GM12878 (cell line): ENCODE results near the gene ZNF790. TPM values are rescaled to one million over a fixed set of nuclear protein-coding genes. Genes with fewer than 3 reads are reported as not detected.

Source experiments
- ATAC-seq: fragments of 200-7000 bp; cut with Tn5 transposase; 3 replicates; pipeline ENCODE4 v1.9.1; 2020; ENCODE audit warnings: mild to moderate bottlenecking, moderate library complexity
- BruUV-seq: library from RNA; stranded (reverse); fragments of 400-500 nt; replicated peaks from 2 replicates; lab custom pipeline; 2021; lab: Mats Ljungman, UMichigan
- CTCF ChIA-PET: fragments of 300-600 bp; sonication (Branson Sonifier 250); formaldehyde crosslinking; extraction: SDS; loops from one replicate; lab custom pipeline; 2021; ENCODE audit warnings: inconsistent platforms; lab: Yijun Ruan, JAX
- POLR2A ChIA-PET: fragments of 350-600 bp; formaldehyde crosslinking; extraction: SDS; loops from one replicate; lab custom pipeline; 2021; ENCODE audit warnings: inconsistent platforms; lab: Charles Lee
- RAD21 ChIA-PET: fragments of 300-600 bp; sonication (Branson Sonifier 250); formaldehyde crosslinking; loops from one replicate; lab custom pipeline; 2023; ENCODE audit warnings: antibody characterized with exemption; ENCODE audit not compliant: unreplicated experiment; lab: Charles Lee
- SMC1A ChIA-PET: fragments of 300-600 bp; sonication (Branson Sonifier 250); formaldehyde crosslinking; loops from one replicate; lab custom pipeline; 2023; ENCODE audit not compliant: unreplicated experiment, uncharacterized antibody; lab: Charles Lee
- DNase-seq: peaks from one replicate; pipeline ENCODE4 v3.0.0-alpha.2; 2011; ENCODE audit warnings: low read depth, low spot score
- FAIRE-seq: peaks from 3 replicates; lab custom pipeline; 2011; peaks lifted over from hg19 to GRCh38; lab: Jason Lieb, UNC
- H2AFZ ChIP-seq: 2 replicates; pipeline ENCODE4 v1.6.0; 2011; ENCODE audit warnings: low read depth, low read length, control low read depth; ENCODE audit not compliant: control insufficient read depth
- H3K27ac ChIP-seq: 2 replicates; pipeline ENCODE4 v1.5.1; 2011; ENCODE audit warnings: control low read depth; ENCODE audit not compliant: control insufficient read depth, insufficient read depth
- H3K27me3 ChIP-seq, 2 experiments: replicated peaks in 1 of 2; 2 replicates each; pipeline versions ENCODE4 v1.6.0 to v1.6.1; 2011; ENCODE audit warnings: low read length in 1 of 2; ENCODE audit not compliant: control insufficient read depth in 2 of 2, insufficient read depth in 2 of 2
- H3K36me3 ChIP-seq, 2 experiments: 2 replicates each; pipeline ENCODE4 v1.5.1; 2011; ENCODE audit warnings: low read length in 1 of 2; ENCODE audit not compliant: control insufficient read depth in 2 of 2, insufficient read depth in 2 of 2
- H3K4me1 ChIP-seq: 2 replicates; pipeline ENCODE4 v1.6.1; 2011; ENCODE audit warnings: mild to moderate bottlenecking, low read length, moderate library complexity, mixed read lengths; ENCODE audit not compliant: control insufficient read depth, insufficient read depth
- H3K4me2 ChIP-seq: 2 replicates; pipeline ENCODE4 v1.6.0; 2011; ENCODE audit warnings: control low read depth; ENCODE audit not compliant: control insufficient read depth, insufficient read depth
- H3K4me3 ChIP-seq: fragments of 200-600 bp; sonication (generic); 2 replicates; pipeline ENCODE4 v1.5.1; 2016
- H3K79me2 ChIP-seq: 2 replicates; pipeline ENCODE4 v1.6.0; 2011; ENCODE audit warnings: low read length; ENCODE audit not compliant: control insufficient read depth, insufficient read depth
- H3K9ac ChIP-seq: 2 replicates; pipeline ENCODE4 v1.8.0; 2011; ENCODE audit warnings: low read length, control low read depth, mixed read lengths; ENCODE audit not compliant: control insufficient read depth, insufficient read depth
- H3K9me3 ChIP-seq: replicated peaks from 3 replicates; pipeline ENCODE4 v1.5.1; 2011; ENCODE audit warnings: mild to moderate bottlenecking, low read length; ENCODE audit not compliant: control insufficient read depth, insufficient read depth
- H4K20me1 ChIP-seq: 2 replicates; pipeline ENCODE4 v1.6.0; 2011; ENCODE audit not compliant: control insufficient read depth, insufficient read depth
- CBX5 ChIP-seq: sonication (generic); IDR thresholded peaks from 2 replicates; pipeline ENCODE4 v1.6.1; 2016; ENCODE audit warnings: low read depth, moderate library complexity, mild to moderate bottlenecking, inconsistent platforms
- CEBPB ChIP-seq, 2 experiments: fragments of 150-350 bp in 1 of 2; IDR thresholded peaks; 2 replicates each; pipeline ENCODE4 v1.6.1; 2012 to 2014; ENCODE audit warnings: low read depth in 2 of 2, low read length in 2 of 2, borderline replicate concordance in 1 of 2, inconsistent platforms in 1 of 2
- ETV6 ChIP-seq, 2 experiments: fragments of 450-650 bp in 1 of 2; IDR thresholded peaks in 1 of 2; conservative IDR thresholded peaks in 1 of 2; 2 replicates each; pipeline ENCODE4 v1.6.1; 2014; ENCODE audit warnings: antibody characterized with exemption in 1 of 2, borderline replicate concordance in 1 of 2, low read depth in 1 of 2, mild to moderate bottlenecking in 1 of 2, moderate library complexity in 1 of 2
- JUND ChIP-seq: IDR thresholded peaks from 2 replicates; pipeline ENCODE4 v1.6.1; 2012; ENCODE audit warnings: low read depth, mild to moderate bottlenecking, low read length, improper control_type of control experiment, moderate library complexity
- KLF5 ChIP-seq: fragments of 450-650 bp; IDR thresholded peaks from 2 replicates; pipeline ENCODE4 v1.6.1; 2014; ENCODE audit warnings: mild to moderate bottlenecking; ENCODE audit not compliant: partially characterized antibody
- POLR2AphosphoS2 ChIP-seq: IDR thresholded peaks from 2 replicates; pipeline ENCODE4 v1.6.1; 2011; ENCODE audit warnings: low read depth, mild to moderate bottlenecking, low read length, improper control_type of control experiment, moderate library complexity
- SUPT20H ChIP-seq: IDR thresholded peaks from 2 replicates; pipeline ENCODE4 v1.6.1; 2011; ENCODE audit warnings: low read depth, mild to moderate bottlenecking, low read length, moderate library complexity, borderline replicate concordance; ENCODE audit not compliant: control insufficient read depth
- YY1 ChIP-seq: IDR thresholded peaks from 2 replicates; pipeline ENCODE4 v1.6.1; 2011; ENCODE audit warnings: low read depth, mild to moderate bottlenecking, low read length
- ZNF274 ChIP-seq: IDR thresholded peaks from one replicate; pipeline ENCODE4 v1.8.0; 2011; ENCODE audit not compliant: insufficient read length, insufficient read depth
- WGBS: methylation state at CpG from one replicate; pipeline ENCODE4 v1.1.6; 2016; ENCODE audit warnings: low lambda C conversion rate; ENCODE audit not compliant: insufficient replicate concordance, insufficient coverage; ENCODE audit errors: missing lambda C conversion rate; 5-methylcytosine and 5-hydroxymethylcytosine counted together
- in situ Hi-C: fragments of 300-500 bp; cut with MboI; formaldehyde crosslinking; loops from 9 replicates; pipeline ENCODE4 v1.14.3; 2018; ENCODE audit warnings: mixed read lengths
- intact Hi-C: fragments of 100-400 bp; cut with micrococcal nuclease; formaldehyde crosslinking; loops from one replicate; pipeline ENCODE4 v1.14.2; 2022; ENCODE audit not compliant: unreplicated experiment
- polyA plus RNA-seq, 11 experiments: library from polyadenylated mRNA; depleted of rRNA in 4 of 11; unstranded in 6 of 11; stranded (reverse) in 5 of 11; fragments of >200 nt; fragmentation: Nextera tagmentation in 4 of 11; fragmentation: Illumina TruSeq in 1 of 11; extraction: Ambion mirVana in 4 of 11; extraction: Trizol in 1 of 11; gene quantifications; 1 replicate in 1 of 11; 2 replicates in 10 of 11; pipeline versions ENCODE4 v1.2.1 to v1.2.3, GENCODE V29; 2011 to 2016; ENCODE audit warnings: inconsistent platforms in 2 of 11, missing spikeins in 2 of 11, low read depth in 1 of 11
- total RNA-seq, 4 experiments: library from RNA; depleted of rRNA in 3 of 4; stranded (reverse); fragments of >200 nt in 3 of 4; fragmentation: Illumina TruSeq in 1 of 4; extraction: Trizol in 1 of 4; gene quantifications; 2 replicates each; pipeline versions ENCODE4 v1.2.1 to v1.2.3, GENCODE V29; 2013 to 2021
- TF ChIP-seq, protein P1 (sequence below), 3 experiments: IDR thresholded peaks in 2 of 3; conservative IDR thresholded peaks in 1 of 3; 2 replicates each; pipeline ENCODE4 v1.5.1; 2011; ENCODE audit warnings: low read depth in 3 of 3, low read length in 3 of 3, mild to moderate bottlenecking in 3 of 3, control low read depth in 2 of 3, moderate library complexity in 2 of 3, inconsistent platforms in 1 of 3, mixed read lengths in 1 of 3; ENCODE audit not compliant: control insufficient read depth in 2 of 3, insufficient read depth in 1 of 3; ENCODE audit errors: extremely low read depth in 1 of 3
- TF ChIP-seq, protein P2 (sequence below): fragments of 450-650 bp; IDR thresholded peaks from 2 replicates; pipeline ENCODE4 v1.6.1; 2017; ENCODE audit warnings: mild to moderate bottlenecking
- TF ChIP-seq, protein P3 (sequence below): IDR thresholded peaks from 2 replicates; pipeline ENCODE4 v1.6.1; 2012; ENCODE audit warnings: improper control_type of control experiment, low read depth, low read length; ENCODE audit not compliant: insufficient replicate concordance

ZNF790 gene
- total and polyA plus RNA-seq, 10 of the 15 experiments (the other 5 are each of a cell fraction or from before 2014, with no cell fraction given), result 0.87 to 5.2 (median 2.9) TPM

DNA sequence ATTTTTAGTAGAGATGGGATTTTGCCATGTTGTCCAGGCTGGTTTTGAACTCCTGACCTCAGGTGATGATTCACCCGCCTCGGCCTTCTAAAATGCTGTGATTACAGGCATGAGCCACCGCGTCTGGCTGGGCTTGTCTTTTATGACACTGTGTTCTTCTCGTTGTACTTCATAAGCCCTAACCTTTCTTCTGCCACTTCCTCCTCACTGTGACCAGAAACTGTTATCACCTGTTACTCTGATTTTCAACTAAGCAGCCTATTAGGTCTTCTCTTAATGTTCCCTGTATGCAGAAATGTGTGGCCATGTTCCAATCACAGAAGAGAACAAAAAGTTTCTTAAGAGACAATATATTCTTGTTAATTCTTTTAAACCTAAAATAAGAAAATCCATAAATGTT, 16.4 kb downstream of the ZNF790 start (continued):
- TF ChIP-seq, protein P1, sequence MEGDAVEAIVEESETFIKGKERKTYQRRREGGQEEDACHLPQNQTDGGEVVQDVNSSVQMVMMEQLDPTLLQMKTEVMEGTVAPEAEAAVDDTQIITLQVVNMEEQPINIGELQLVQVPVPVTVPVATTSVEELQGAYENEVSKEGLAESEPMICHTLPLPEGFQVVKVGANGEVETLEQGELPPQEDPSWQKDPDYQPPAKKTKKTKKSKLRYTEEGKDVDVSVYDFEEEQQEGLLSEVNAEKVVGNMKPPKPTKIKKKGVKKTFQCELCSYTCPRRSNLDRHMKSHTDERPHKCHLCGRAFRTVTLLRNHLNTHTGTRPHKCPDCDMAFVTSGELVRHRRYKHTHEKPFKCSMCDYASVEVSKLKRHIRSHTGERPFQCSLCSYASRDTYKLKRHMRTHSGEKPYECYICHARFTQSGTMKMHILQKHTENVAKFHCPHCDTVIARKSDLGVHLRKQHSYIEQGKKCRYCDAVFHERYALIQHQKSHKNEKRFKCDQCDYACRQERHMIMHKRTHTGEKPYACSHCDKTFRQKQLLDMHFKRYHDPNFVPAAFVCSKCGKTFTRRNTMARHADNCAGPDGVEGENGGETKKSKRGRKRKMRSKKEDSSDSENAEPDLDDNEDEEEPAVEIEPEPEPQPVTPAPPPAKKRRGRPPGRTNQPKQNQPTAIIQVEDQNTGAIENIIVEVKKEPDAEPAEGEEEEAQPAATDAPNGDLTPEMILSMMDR (IDR thresholded peaks at IDR 0.05 in 2 of 3, conservative IDR thresholded peaks at IDR 0.05 in 1 of 3; ENCODE audit: control insufficient read depth in 2 of 3, extremely low read depth in 1 of 3, insufficient read depth in 1 of 3, low read depth in 3 of 3, low read length in 3 of 3), result no peak
- no peak for TF ChIP-seq CEBPB (IDR thresholded peaks at IDR 0.05; ENCODE audit: borderline replicate concordance in 1 of 2, low read depth in 2 of 2, low read length in 2 of 2)

DNA sequence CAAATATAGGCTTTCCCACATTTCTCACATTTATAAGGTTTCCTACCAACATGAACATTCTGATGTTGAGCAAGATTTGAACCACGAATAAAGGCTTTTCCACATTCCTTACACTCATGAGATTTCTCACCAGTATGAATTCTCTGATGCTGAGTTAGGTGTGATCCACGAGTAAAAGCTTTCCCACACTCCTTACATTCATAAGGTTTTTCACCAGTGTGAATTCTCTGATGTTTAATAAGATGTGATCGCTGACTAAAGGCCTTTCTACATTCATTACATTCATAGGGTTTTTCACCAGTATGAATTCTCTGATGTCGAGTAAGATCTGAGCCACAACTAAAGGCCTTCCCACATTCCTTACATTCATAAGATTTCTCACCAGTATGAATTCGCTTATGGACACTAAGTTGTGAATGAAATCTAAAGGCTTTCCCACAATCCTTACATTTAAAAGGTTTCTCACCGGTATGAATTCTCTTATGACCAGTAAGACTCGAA, 19.0 kb downstream of the ZNF790 start:
- FAIRE-seq (no peak), ATAC-seq (no peak), DNase-seq (no peak)
- Histone ChIP-seq H3K4me1 (no peaks in the 10 kb centered on the region), H3K36me3 (no peaks in the 10 kb centered on the region; a peak in 1 of 4 replicates), H3K27me3 (no peaks in the 10 kb centered on the region), H3K79me2 (no peaks in the 10 kb centered on the region), H3K4me2 (no peak overlapping the region), H3K4me3 (no peak overlapping the region), H3K9me3 (peaks cover 41% of the 10 kb centered on the region), H3K27ac (no peak overlapping the region), H4K20me1 (no peaks in the 10 kb centered on the region), H2AFZ (no peak overlapping the region), H3K9ac (no peak overlapping the region)
- no TSS peak for BruUV-seq
- SMC1A ChIA-PET, result no interaction called here
- in situ Hi-C loops, result no loop called here
- RAD21 ChIA-PET, result no interaction called here
- TF ChIP-seq SUPT20H (no peak), ZNF274 (peak; percentile 92), JUND (no peak), POLR2AphosphoS2 (no peak), ETV6 (conservative IDR thresholded peaks at IDR 0.05 in 1 of 2, IDR thresholded peaks at IDR 0.05 in 1 of 2; ENCODE audit: borderline replicate concordance in 1 of 2, low read depth in 1 of 2) (no peak), YY1 (no peak), KLF5 (peak; percentile 55), CBX5 (0 out of 2 replicates have a peak, but pooled peaks have one; percentile 70)
- TF ChIP-seq, protein P2, sequence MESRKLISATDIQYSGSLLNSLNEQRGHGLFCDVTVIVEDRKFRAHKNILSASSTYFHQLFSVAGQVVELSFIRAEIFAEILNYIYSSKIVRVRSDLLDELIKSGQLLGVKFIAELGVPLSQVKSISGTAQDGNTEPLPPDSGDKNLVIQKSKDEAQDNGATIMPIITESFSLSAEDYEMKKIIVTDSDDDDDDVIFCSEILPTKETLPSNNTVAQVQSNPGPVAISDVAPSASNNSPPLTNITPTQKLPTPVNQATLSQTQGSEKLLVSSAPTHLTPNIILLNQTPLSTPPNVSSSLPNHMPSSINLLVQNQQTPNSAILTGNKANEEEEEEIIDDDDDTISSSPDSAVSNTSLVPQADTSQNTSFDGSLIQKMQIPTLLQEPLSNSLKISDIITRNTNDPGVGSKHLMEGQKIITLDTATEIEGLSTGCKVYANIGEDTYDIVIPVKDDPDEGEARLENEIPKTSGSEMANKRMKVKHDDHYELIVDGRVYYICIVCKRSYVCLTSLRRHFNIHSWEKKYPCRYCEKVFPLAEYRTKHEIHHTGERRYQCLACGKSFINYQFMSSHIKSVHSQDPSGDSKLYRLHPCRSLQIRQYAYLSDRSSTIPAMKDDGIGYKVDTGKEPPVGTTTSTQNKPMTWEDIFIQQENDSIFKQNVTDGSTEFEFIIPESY, result no peak
- TF ChIP-seq, protein P3, sequence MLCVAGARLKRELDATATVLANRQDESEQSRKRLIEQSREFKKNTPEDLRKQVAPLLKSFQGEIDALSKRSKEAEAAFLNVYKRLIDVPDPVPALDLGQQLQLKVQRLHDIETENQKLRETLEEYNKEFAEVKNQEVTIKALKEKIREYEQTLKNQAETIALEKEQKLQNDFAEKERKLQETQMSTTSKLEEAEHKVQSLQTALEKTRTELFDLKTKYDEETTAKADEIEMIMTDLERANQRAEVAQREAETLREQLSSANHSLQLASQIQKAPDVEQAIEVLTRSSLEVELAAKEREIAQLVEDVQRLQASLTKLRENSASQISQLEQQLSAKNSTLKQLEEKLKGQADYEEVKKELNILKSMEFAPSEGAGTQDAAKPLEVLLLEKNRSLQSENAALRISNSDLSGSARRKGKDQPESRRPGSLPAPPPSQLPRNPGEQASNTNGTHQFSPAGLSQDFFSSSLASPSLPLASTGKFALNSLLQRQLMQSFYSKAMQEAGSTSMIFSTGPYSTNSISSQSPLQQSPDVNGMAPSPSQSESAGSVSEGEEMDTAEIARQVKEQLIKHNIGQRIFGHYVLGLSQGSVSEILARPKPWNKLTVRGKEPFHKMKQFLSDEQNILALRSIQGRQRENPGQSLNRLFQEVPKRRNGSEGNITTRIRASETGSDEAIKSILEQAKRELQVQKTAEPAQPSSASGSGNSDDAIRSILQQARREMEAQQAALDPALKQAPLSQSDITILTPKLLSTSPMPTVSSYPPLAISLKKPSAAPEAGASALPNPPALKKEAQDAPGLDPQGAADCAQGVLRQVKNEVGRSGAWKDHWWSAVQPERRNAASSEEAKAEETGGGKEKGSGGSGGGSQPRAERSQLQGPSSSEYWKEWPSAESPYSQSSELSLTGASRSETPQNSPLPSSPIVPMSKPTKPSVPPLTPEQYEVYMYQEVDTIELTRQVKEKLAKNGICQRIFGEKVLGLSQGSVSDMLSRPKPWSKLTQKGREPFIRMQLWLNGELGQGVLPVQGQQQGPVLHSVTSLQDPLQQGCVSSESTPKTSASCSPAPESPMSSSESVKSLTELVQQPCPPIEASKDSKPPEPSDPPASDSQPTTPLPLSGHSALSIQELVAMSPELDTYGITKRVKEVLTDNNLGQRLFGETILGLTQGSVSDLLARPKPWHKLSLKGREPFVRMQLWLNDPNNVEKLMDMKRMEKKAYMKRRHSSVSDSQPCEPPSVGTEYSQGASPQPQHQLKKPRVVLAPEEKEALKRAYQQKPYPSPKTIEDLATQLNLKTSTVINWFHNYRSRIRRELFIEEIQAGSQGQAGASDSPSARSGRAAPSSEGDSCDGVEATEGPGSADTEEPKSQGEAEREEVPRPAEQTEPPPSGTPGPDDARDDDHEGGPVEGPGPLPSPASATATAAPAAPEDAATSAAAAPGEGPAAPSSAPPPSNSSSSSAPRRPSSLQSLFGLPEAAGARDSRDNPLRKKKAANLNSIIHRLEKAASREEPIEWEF, result no peak
- CTCF ChIA-PET, result no interaction called here
- POLR2A ChIA-PET, result no interaction called here
- intact Hi-C loops, result no loop called here
- WGBS, result 86% methylated on average over 7 of the region's 7 CpGs
